HG03196 (cell line): ENCODE data around the gene NXT1.

ENCODE experiments used
- ATAC-seq: cut with Tn5 transposase; IDR thresholded peaks from one replicate; pipeline ENCODE4 v1.9.1; 2021; ENCODE audit not compliant: unreplicated experiment

The NXT1 gene

GRCh38 chr20:23386304-23387117, 35.9 kb downstream of the NXT1 start:
- no peak for ATAC-seq

- no peak for ATAC-seq
These were observed 36.5 kb downstream of the NXT1 start for GRCh38 chr20:23387118-23387443.

- no peak for ATAC-seq
These were observed 39.6 kb downstream of the NXT1 start for GRCh38 chr20:23390091-23390774.

GRCh38 chr20:23391707-23392310, 41.2 kb downstream of the NXT1 start:
- no peak for ATAC-seq

- no peak for ATAC-seq
These were observed 43.6 kb downstream of the NXT1 start for GRCh38 chr20:23393996-23394775.

GRCh38 chr20:23396950-23397627, 46.5 kb downstream of the NXT1 start:
- no peak for ATAC-seq

GRCh38 chr20:23397961-23398360, 47.4 kb downstream of the NXT1 start:
- no peak for ATAC-seq

GRCh38 chr20:23399568-23400241, 49.1 kb downstream of the NXT1 start:
- no peak for ATAC-seq

- ATAC-seq: no peak
These were observed 50.5 kb downstream of the NXT1 start for GRCh38 chr20:23401051-23401450.

GRCh38 chr20:23403751-23404150, 53.2 kb downstream of the NXT1 start:
- ATAC-seq: no peak

GRCh38 chr20:23404196-23404595, 53.6 kb downstream of the NXT1 start:
- ATAC-seq: no peak
